ENCODE measurements around the gene NFKBIE.
A peak's percentile ranks its signal among the peaks of the same experiment; 100 is the strongest.

The NFKBIE gene

DNA sequence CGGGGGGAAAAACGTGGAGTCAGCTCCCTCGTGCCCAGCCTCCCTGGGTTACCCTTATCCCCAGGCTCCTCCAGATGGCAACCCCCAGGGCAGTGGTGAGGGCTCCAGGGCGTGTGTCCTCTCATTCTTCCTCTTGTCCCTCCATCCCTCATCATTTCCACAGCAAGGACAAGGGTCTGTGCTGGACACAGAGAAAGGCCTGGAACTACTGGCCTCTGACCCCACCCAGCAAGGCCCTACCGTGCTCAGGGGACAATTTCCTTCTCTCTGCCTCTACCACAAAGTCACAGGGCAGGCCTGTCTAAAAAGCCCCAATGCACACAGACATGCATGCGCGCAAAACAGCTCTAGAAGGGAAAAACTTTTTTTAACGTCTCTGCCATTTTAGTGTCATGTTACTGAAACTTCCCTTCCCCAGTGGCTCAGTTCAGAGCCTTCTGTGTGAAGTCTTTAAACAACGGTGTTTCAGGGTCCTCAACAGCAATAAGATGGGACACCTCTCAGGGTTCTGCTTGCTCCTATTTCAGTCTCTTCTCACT, 7.0 kb downstream of the NFKBIE start:
- DNase-seq (ENCODE audit: low read depth): no peak

DNA sequence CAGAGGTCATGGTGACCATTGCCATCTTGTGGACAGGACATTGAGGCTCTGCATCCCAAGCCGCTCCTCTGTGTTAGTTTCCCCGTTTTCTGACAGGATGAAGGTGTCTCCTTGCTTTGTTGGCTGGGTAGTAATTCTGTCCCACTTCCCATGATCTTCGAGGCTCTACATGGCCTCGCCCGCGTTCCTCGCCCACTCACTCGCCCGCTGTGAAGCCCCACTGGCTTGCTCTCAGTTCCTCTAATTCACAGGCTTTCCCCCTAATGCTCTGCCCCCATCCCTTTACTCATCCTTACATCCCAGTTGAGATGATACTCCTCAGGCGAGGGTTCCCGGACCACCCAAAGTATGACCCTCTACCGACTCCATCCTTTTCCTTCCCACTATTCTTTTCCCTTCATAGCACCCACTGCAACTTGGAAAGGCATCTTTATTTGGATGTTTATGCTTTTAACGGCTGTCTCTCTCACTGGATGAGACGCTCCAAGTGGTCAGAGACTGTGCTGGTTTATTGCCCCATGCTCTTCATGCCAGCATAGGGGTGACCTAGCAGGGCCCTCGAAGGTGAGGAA, 7.5 kb downstream of the NFKBIE start:
- no peak for DNase-seq (ENCODE audit: low read depth)

DNA sequence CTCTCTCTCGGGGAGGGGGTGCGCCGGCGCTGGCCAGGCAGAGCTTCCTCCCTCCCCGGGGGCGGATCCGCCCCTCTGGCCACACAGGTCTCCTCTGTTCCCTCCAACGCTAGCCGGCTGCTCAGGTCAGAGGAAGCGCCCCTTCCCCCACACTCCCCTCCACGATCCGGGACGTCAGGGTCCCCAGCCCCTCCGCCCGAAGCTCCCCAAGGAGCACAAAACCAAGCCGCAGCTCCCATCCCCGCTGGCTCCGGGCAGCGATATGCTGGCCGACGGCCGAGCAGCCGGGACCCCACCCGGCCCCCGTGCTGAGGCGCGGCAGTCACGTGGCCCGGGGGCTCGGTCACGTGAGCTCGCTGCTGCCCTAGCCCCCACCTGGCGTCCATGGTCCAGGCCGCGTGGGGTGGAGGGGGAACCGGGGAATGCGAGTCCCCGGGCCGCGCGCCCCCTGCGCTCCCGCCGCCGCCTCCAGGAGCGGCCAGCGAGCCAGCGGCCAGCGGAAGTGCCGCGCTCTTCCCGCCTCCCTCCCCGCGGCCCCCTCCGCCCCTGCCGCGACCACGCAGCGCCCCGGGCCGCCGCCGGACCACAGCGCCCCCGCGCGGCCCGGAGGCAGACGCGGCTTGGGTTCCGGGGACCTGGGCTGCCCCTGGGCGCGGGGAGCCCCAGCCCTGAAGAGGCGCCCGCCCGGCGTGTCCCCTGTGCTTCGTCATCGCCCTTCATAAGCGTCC, 8.2 kb downstream of the NFKBIE start, which contains the start of gene SLC35B2:
TSS of gene SLC35B2 (minus strand) at position 504 of the 728 bp plus-strand sequence. CDS start at position 386, 118 bp downstream.
- no peak for DNase-seq (ENCODE audit: low read depth)

DNA sequence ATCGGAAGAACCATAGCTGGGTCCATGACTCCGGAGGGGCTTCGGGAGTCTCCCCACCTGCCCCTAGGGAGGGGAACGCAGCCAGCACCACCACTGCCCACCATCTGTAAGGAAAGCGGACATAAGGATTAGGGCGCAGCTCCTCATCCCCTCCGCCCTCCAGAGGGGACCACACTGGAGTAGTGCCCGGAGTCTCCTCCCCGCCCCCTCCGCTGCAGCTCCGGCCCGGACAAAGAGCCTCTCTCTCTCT, 8.7 kb downstream of the NFKBIE start:
- DNase-seq (ENCODE audit: low read depth): no peak

DNA sequence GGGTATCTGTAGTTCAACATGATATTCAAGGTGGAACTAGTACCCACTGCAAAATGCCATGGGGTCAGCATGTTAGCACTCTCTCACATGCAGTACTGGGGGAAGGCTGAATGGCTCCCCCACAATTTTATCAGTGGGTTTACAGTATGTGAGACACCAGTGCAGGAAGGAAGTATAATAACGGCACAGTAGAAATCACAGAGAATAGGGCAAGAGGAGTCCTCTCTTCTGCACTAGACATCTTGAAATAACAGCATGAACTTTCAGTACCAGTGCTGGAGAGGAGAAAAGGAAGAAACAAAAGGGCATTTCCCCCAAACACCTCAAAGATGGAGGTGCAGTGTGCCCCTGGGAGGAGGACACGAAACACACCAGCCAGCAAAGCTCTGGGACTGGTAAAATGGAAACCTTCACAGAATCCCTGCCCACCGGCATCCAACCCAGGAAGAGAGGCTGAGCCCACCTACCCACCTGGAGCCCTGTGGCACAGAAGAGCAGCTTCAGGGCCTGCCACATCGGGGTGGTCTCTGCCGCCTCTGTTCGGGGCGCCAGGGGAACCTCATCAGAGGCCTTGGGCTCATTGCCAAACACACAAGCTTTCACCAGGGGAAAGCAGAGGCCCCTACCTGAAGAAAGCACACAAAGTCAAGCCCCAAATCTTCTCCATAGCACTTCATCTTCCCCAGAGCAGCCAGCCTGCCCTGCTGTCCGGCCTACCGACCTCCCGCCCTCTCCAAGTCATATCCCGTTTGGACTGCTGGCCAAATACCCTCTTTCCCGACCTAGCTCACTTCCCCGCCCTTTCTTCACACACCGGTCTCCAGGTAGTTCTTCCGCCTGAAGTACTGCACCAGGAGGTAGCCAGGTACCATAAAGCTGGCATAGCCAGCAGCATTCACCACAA, 9.2 kb downstream of the NFKBIE start:
- DNase-seq (ENCODE audit: low read depth): no peak

DNA sequence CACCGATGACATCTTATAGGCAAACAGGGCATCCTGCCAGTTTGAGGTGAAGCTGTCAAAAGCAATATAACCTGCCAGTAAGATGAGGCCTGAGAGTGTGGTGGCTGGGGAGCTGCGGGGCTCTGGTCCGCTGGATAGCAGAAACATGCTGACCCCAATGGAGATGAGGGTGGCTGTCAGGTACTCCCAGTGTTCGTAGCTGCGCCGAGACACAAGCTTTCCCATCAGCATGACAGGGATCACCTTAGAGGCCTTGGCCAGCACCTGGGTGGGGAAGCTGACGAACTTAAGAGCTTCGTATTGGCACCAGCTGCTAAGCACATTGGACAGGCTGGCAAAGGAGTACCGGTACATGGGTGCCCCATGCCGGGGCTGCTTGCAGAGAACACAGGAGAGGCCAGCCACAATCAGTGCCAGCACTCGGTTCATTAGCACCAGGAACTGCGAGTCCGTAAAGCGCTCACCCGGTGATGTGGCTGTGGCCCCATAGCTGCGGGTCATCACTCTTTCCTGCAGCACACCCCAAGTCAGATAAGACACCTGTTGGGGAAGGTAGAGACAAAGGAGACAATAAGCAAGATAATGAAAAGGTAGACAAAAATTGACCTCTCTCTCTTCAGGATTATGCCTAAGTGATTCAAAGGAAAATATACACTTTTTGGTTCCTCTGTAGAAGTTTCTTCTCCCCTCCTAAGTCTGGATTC, 10.1 kb downstream of the NFKBIE start:
- no peak for DNase-seq (ENCODE audit: low read depth)

DNA sequence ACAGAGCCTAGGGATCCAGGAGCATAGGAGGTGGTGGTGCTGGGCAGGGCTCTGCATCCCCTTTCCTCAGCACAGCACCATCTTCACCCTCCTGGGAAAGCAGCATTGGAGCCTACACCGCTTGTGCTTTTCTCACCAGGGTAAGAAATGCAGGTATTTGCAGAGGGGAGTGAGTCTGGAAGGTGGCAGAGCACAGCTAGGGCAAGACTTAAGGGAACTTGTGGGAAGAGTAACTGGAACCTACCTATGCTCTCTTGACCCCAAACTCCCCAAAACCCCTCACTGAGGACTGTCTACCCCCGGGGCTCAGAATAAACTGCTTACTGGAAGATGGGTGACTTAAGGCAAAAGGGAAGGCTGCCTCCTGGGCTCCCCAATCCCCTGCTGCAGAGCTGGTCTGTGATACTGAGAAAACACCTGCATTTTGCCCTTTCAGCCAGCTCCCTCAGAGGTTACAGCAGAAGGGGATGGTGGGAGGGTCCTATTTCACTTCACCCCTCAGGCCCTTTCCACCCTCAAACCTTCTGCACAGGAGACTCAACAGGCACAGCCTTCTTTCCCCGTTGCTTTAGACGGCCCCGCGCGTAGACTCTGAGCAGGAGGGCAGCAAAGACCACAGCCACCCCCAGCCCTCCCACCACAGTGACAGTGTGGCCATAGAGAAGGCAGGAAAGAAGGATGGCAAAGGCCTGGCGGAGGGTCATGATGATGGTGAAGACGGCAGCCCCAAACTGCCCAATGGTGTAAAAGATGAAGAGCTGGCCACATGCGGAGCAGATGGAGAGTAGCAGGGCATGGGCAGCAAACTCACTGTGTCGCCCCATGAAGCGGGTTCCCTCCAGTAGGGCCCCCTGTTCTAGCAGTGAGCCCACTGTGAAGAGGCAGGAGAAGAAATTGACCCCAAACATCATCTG, 10.9 kb downstream of the NFKBIE start:
- no peak for DNase-seq (ENCODE audit: low read depth)

DNA sequence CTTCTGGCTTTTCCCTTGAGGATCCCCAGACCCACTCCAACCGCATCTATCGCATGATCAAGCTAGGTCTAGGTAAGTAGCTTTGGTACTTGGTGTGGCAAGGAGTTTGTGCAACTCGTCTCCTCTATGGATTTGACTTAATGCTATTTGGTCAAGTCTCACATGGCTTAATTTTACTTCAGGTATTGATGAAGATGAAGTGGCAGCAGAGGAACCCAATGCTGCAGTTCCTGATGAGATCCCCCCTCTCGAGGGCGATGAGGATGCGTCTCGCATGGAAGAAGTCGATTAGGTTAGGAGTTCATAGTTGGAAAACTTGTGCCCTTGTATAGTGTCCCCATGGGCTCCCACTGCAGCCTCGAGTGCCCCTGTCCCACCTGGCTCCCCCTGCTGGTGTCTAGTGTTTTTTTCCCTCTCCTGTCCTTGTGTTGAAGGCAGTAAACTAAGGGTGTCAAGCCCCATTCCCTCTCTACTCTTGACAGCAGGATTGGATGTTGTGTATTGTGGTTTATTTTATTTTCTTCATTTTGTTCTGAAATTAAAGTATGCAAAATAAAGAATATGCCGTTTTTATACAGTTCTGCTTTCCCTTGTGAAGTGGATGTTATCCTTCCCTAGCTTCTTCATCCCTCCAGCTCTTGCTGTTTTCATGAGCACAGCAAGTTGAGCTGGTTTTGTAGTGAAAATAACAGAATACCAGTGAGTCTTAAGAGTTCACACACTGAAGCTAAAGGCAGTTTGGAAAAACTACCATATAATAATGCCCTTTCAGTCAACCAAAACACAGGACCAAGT, 11.8 kb downstream of the NFKBIE start:
- no peak for DNase-seq (ENCODE audit: low read depth)

DNA sequence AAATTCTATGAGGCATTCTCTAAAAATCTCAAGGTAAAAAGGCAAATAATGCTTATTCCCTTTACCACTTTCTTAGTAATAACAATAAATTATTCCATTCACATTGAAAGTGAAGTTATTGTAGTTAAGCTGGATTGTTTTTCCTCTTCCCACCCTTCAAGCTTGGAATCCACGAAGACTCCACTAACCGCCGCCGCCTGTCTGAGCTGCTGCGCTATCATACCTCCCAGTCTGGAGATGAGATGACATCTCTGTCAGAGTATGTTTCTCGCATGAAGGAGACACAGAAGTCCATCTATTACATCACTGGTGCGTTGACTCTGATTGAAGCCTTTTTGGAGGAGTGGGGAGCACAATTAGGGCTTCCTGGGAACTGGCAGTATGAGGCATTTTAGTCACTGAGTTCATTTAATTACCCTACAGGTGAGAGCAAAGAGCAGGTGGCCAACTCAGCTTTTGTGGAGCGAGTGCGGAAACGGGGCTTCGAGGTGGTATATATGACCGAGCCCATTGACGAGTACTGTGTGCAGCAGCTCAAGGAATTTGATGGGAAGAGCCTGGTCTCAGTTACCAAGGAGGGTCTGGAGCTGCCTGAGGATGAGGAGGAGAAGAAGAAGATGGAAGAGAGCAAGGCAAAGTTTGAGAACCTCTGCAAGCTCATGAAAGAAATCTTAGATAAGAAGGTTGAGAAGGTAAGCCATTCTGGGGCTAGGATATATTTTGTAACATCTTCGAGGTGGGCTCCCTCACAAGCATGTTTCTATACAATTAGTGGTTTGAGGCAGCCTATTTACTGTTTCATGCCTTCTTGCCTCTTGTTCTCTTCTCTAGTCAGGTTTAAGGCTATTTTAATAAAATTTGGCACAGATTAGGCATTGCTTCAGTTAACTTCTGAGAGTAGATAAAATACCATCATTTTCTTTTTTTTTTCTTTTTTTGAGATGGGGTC, 13.5 kb downstream of the NFKBIE start:
- no peak for DNase-seq (ENCODE audit: low read depth)

DNA sequence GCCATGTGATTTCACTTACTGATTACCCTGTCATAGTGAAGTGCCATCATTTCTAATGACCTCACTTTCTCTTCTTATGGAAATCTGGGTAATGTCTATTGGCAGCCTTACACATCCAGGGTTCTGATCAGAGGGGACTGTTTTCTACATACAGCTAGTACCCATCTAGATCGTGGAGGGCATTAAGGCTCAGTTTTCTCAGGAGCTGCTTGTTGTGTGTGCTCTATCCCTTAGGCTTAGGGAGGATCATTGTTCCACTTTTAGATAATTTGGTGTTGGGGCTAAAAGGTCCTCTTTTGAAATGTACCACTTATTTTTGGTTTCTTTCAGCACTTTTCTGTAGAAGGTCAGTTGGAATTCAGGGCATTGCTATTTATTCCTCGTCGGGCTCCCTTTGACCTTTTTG, 14.6 kb downstream of the NFKBIE start:
- no peak for DNase-seq (ENCODE audit: low read depth)

DNA sequence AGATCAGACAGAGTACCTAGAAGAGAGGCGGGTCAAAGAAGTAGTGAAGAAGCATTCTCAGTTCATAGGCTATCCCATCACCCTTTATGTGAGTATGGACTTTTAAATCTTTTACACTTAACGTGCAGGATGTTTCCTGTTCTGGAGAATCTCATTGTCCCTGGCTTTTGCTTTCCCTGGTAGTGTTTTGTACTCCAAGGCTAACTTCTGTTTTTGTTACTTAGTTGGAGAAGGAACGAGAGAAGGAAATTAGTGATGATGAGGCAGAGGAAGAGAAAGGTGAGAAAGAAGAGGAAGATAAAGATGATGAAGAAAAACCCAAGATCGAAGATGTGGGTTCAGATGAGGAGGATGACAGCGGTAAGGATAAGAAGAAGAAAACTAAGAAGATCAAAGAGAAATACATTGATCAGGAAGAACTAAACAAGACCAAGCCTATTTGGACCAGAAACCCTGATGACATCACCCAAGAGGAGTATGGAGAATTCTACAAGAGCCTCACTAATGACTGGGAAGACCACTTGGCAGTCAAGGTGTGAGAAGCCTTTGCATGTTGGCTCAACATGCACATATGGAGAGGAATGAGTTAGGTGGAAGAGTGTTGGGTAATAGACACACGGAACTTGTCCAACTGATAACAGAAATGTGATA, 15.2 kb downstream of the NFKBIE start:
- no peak for DNase-seq (ENCODE audit: low read depth)

DNA sequence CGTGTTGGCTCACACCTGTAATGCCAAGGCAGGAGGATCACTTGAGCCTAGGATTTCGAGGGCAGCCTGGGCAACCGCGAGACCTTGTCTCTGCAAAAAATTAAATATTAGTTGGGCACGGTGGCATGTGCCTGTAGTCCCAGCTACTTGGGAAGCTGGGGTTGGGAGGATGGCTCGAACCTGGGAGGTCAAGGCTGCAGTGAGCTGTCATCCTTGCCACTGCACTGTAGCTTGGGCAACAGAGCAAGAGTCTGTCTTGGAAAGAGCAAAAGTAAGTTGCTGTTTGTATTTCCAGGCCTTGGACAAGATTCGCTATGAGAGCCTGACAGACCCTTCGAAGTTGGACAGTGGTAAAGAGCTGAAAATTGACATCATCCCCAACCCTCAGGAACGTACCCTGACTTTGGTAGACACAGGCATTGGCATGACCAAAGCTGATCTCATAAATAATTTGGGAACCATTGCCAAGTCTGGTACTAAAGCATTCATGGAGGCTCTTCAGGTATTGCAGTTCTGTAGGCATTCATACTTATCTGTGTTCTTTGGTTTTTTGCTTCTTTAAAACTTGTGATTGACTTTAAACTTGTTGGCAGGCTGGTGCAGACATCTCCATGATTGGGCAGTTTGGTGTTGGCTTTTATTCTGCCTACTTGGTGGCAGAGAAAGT, 16.1 kb downstream of the NFKBIE start:
- DNase-seq (ENCODE audit: low read depth): no peak

DNA sequence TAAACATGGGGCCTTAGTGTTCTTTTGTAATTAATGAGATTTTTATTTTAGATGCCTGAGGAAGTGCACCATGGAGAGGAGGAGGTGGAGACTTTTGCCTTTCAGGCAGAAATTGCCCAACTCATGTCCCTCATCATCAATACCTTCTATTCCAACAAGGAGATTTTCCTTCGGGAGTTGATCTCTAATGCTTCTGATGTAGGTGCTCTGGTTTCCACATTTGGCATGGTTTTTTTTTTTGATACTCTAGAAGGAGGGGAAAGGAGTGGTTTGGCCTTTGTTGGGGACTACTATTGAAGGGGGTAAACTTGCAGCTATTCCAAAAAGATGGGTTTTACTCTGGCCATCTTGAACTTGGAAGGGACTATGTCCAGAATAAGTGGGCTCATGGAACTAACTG, 16.8 kb downstream of the NFKBIE start:
- DNase-seq (ENCODE audit: low read depth): no peak

DNA sequence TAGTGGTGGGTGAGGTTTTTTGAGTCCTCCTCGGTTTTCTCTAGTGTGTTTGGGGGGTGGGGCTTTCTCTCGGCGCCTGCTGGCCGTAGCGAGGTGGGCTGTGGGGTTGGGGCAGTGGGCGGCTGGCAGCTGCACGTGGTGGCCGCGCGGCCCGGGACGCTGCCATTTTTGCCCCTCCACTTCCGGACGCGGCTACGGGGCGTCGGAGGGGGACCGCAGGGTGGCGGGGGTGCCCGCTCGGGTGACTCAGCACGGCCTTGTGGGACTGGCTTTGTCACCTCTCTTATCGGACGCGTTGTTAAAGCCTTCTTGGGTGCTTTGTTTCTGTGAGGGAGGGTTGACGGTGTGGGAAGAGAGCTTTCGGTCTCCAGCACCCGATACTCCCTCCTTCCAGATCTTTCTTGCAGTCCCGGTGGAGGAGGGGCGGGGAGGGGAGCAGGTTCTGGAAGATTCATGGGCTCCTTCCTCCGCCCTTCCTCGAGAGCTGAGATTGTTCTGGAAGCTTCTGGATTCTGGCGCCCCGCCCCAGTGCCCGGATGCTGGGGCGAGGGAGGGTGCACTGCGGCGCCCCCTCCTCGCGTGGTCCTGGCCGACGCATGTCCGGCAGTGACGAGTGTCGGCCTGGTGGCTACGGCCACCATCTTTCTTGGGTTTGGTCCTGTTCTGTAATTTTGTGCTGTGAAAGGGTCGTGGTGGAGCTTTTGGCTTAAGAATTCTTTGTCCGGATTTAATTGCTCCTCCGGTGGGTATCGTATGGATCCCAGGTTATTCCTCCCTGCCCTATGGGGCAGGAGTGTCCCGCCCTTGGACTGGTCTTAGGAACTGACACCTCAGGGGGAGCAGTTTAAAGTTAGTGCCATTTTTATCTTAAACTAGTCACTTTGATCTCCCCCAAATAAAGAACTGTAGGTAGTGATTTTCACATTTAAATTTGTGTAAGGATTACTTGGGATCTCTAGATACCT, 17.7 kb downstream of the NFKBIE start:
- DNase-seq (ENCODE audit: low read depth): no peak

DNA sequence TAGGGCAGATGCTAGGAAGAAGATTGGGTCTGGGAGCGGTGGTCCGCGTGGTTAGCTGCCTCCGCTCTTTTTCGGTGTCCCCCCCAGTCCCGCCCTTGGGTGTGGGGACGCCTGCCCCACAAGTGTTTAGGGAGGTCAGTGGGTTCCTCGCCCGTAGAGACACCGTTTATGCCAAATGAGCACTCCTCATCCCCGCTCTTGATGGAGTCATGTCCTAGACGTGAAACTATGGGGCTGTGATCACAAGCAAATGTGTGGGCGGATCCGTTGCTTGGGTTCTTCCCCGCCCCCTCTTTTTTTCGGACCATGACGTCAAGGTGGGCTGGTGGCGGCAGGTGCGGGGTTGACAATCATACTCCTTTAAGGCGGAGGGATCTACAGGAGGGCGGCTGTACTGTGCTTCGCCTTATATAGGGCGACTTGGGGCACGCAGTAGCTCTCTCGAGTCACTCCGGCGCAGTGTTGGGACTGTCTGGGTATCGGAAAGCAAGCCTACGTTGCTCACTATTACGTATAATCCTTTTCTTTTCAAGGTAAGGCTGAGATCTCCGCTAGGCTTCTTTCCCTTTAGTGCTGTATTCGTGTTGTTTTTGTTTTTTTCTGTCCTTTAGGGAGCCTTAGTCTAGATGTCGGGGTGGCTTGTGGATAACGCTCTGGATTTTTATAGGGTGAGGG, 18.6 kb downstream of the NFKBIE start, which contains the start of gene HSP90AB1:
TSS of gene HSP90AB1 (plus strand) at position 439 of the 675 bp plus-strand sequence. CDS start 1,529 bp downstream, outside the sequence.
- DNase-seq (ENCODE audit: low read depth): peak; percentile 90
